GM19452 (cell line): ENCODE data around the gene TLR6.

ENCODE experiments used
- ATAC-seq: cut with Tn5 transposase; IDR thresholded peaks from one replicate; pipeline ENCODE4 v1.9.1; 2021; ENCODE audit not compliant: unreplicated experiment

The TLR6 gene

GRCh38 chr4:38856524-38857337 is at the start of gene TLR6:
TSS of gene TLR6 (minus strand) at chr4:38856817. CDS start at chr4:38829473, 27,344 bp downstream.
- ATAC-seq = peak; percentile 37

GRCh38 chr4:38905652-38906385 is 49.2 kb upstream of the TLR6 start:
- ATAC-seq = no peak

- ATAC-seq = no peak
These were observed 48.1 kb upstream of the TLR6 start for GRCh38 chr4:38904682-38905081.

- ATAC-seq = no peak
These were observed 47.6 kb upstream of the TLR6 start for GRCh38 chr4:38904090-38904666.

GRCh38 chr4:38902695-38903094 is 46.1 kb upstream of the TLR6 start:
- no peak for ATAC-seq

- ATAC-seq = no peak
These were observed 45.6 kb upstream of the TLR6 start for GRCh38 chr4:38902221-38902620.

- ATAC-seq = no peak
These were observed 41.6 kb upstream of the TLR6 start for GRCh38 chr4:38898245-38898644.

- ATAC-seq = no peak
These were observed 40.3 kb upstream of the TLR6 start for GRCh38 chr4:38896940-38897339.

- no peak for ATAC-seq
These were observed 37.8 kb upstream of the TLR6 start for GRCh38 chr4:38894322-38894982.

- no peak for ATAC-seq
These were observed 34.7 kb upstream of the TLR6 start for GRCh38 chr4:38891051-38891983.

- ATAC-seq = no peak
These were observed 32.5 kb upstream of the TLR6 start for GRCh38 chr4:38889143-38889542.

- ATAC-seq = no peak
These were observed 27.6 kb upstream of the TLR6 start for GRCh38 chr4:38884254-38884653.

GRCh38 chr4:38876636-38877035 is 20.0 kb upstream of the TLR6 start:
- no peak for ATAC-seq

- no peak for ATAC-seq
These were observed 16.8 kb upstream of the TLR6 start for GRCh38 chr4:38873290-38873944.

- no peak for ATAC-seq
These were observed 16.0 kb upstream of the TLR6 start for GRCh38 chr4:38872620-38873019.

- ATAC-seq = no peak
These were observed 15.0 kb upstream of the TLR6 start for GRCh38 chr4:38871593-38871992.

- no peak for ATAC-seq
These were observed 13.6 kb upstream of the TLR6 start for GRCh38 chr4:38870098-38870808.

- ATAC-seq = no peak
These were observed 12.9 kb upstream of the TLR6 start for GRCh38 chr4:38869511-38869910.
